Naive thymus-derived CD4-positive, alpha-beta T cell (primary cell): ENCODE data around the gene BANF2. TPM values are rescaled to one million over a fixed set of nuclear protein-coding genes. Genes with fewer than 3 reads are reported as not detected.

Experiments used
- ATAC-seq: fragments of 150-1000 bp; cut with Tn5 transposase; 2 replicates; pipeline ENCODE4 v1.10.0; 2021; ENCODE audit warnings: mild to moderate bottlenecking, moderate library complexity
- CTCF ChIA-PET: fragments of 350-600 bp; sonication (Branson Sonifier 250); formaldehyde crosslinking; loops from one replicate; lab custom pipeline; 2021; ENCODE audit warnings: antibody characterized with exemption; lab: Charles Lee
- POLR2A ChIA-PET: fragments of 350-600 bp; sonication (Branson Sonifier 250); formaldehyde crosslinking; loops from one replicate; lab custom pipeline; 2021; ENCODE audit warnings: antibody characterized with exemption, inconsistent platforms; lab: Charles Lee
- DNase-seq, 9 donors: peaks; one replicate each; pipeline versions ENCODE4 v3.0.0 to v3.0.0-alpha.2; 2020 to 2022; ENCODE audit warnings: mixed read lengths in 1 of 9
- H3K27ac ChIP-seq: one replicate; pipeline ENCODE4 v1.7.0; 2013; ENCODE audit warnings: mild to moderate bottlenecking, low read depth, low read length, moderate library complexity
- H3K27me3 ChIP-seq, 2 donors: one replicate each; pipeline ENCODE4 v1.7.0; 2013; ENCODE audit warnings: low read length in 2 of 2, mild to moderate bottlenecking in 2 of 2, moderate library complexity in 2 of 2; ENCODE audit not compliant: control insufficient read depth in 2 of 2, insufficient read depth in 2 of 2
- H3K36me3 ChIP-seq, 3 experiments: 1 replicate in 2 of 3; 2 replicates in 1 of 3; pipeline ENCODE4 v1.7.0; 2013; ENCODE audit warnings: low read length in 3 of 3, mild to moderate bottlenecking in 3 of 3, moderate library complexity in 1 of 3; ENCODE audit not compliant: insufficient read depth in 3 of 3, control insufficient read depth in 2 of 3
- H3K4me1 ChIP-seq, 2 donors: one replicate each; pipeline ENCODE4 v1.7.0; 2013; ENCODE audit warnings: low read length in 2 of 2, mild to moderate bottlenecking in 2 of 2, moderate library complexity in 1 of 2; ENCODE audit not compliant: control insufficient read depth in 2 of 2, insufficient read depth in 2 of 2
- H3K4me3 ChIP-seq: 2 replicates; pipeline ENCODE4 v1.7.0; 2013; ENCODE audit warnings: mild to moderate bottlenecking, low read length
- H3K9me3 ChIP-seq, 3 experiments: 1 replicate in 2 of 3; 2 replicates in 1 of 3; pipeline ENCODE4 v1.7.0; 2013; ENCODE audit warnings: low read length in 3 of 3; ENCODE audit not compliant: control insufficient read depth in 2 of 3
- H3K27ac Mint-ChIP-seq, 9 donors: one replicate each; pipeline ENCODE4 v1.8.0; 2020 to 2022; ENCODE audit warnings: mixed read lengths in 9 of 9, mild to moderate bottlenecking in 8 of 9, moderate library complexity in 5 of 9, inconsistent platforms in 2 of 9
- H3K27me3 Mint-ChIP-seq, 5 donors: one replicate each; pipeline ENCODE4 v1.8.0; 2021 to 2022; ENCODE audit warnings: mixed read lengths in 5 of 5, mild to moderate bottlenecking in 1 of 5
- H3K36me3 Mint-ChIP-seq, 5 donors: one replicate each; pipeline ENCODE4 v1.8.0; 2020 to 2022; ENCODE audit warnings: mixed read lengths in 5 of 5, mild to moderate bottlenecking in 3 of 5, inconsistent platforms in 1 of 5
- H3K4me1 Mint-ChIP-seq, 7 donors: one replicate each; pipeline ENCODE4 v1.8.0; 2020 to 2022; ENCODE audit warnings: mixed read lengths in 7 of 7, mild to moderate bottlenecking in 3 of 7, inconsistent platforms in 1 of 7
- H3K4me3 Mint-ChIP-seq, 10 donors: one replicate each; pipeline ENCODE4 v1.8.0; 2020 to 2022; ENCODE audit warnings: mild to moderate bottlenecking in 10 of 10, mixed read lengths in 10 of 10, moderate library complexity in 6 of 10, inconsistent platforms in 2 of 10
- H3K9me3 Mint-ChIP-seq, 11 donors: one replicate each; pipeline ENCODE4 v1.8.0; 2020 to 2022; ENCODE audit warnings: mixed read lengths in 11 of 11, mild to moderate bottlenecking in 4 of 11, inconsistent platforms in 1 of 11, moderate library complexity in 1 of 11
- intact Hi-C, 2 donors: fragments of 100-400 bp; cut with micrococcal nuclease; formaldehyde crosslinking; loops; one replicate each; pipeline ENCODE4 v1.15.1; 2023
- polyA plus RNA-seq, 2 donors: library from polyadenylated mRNA; unstranded; fragments of 300-500 nt; fragmentation: Illumina TruSeq; gene quantifications; one replicate each; pipeline ENCODE4 v1.2.3, GENCODE V29; 2021
- total RNA-seq, 6 experiments: library from RNA in 5 of 6; stranded (reverse) in 5 of 6; gene quantifications; 1 replicate in 5 of 6; 2 replicates in 1 of 6; pipeline ENCODE4 v1.2.3 and lab custom pipeline; 2021 to 2026

BANF2 gene
- total and polyA plus RNA-seq, 7 experiments from 2014 or later, result not detected

- ChIA-PET CTCF (no interaction called here), POLR2A (no interaction called here)
- H3K9me3 Mint-ChIP-seq, result no peaks in the 10 kb centered on the region
- H3K4me3 ChIP-seq, result no peak overlapping the region
- peaks cover 8 to 37% (median 19%) of the 10 kb centered on the region in 5 donors for H3K27me3 Mint-ChIP-seq
- intact Hi-C loops, result no loop called here
- DNase-seq (no peak), ATAC-seq (no peak)
- H3K27ac ChIP-seq, result no peak overlapping the region
- H3K4me1 Mint-ChIP-seq, result no peaks in the 10 kb centered on the region
- no peak overlapping the region for H3K27ac Mint-ChIP-seq
- no peak overlapping the region for H3K4me3 Mint-ChIP-seq
- no peaks in the 10 kb centered on the region for H3K9me3 ChIP-seq
- H3K36me3 Mint-ChIP-seq, result no peaks in the 10 kb centered on the region
- H3K4me1 ChIP-seq, result no peaks in the 10 kb centered on the region
- H3K27me3 ChIP-seq, result no peaks in the 10 kb centered on the region
- H3K36me3 ChIP-seq, result no peaks in the 10 kb centered on the region
Observed at GRCh38 chr20:17750722-17751045, 50.9 kb downstream of the BANF2 start.

- Histone ChIP-seq H3K9me3 (no peaks in the 10 kb centered on the region), H3K36me3 (no peaks in the 10 kb centered on the region), H3K27me3 (no peaks in the 10 kb centered on the region), H3K27ac (no peak overlapping the region), H3K4me3 (no peak overlapping the region), H3K4me1 (no peaks in the 10 kb centered on the region)
- Mint-ChIP-seq H3K36me3 (no peaks in the 10 kb centered on the region), H3K4me3 (no peak overlapping the region), H3K4me1 (no peaks in the 10 kb centered on the region), H3K27ac (no peak overlapping the region), H3K9me3 (no peaks in the 10 kb centered on the region), H3K27me3 (peaks cover 8 to 42% (median 17%) of the 10 kb centered on the region in 5 donors)
- DNase-seq (no peak), ATAC-seq (no peak)
- POLR2A ChIA-PET, result no interaction called here
- intact Hi-C loops, result no loop called here
- CTCF ChIA-PET, result interaction anchor here (0.7 kb wide), 1 partner anchor 36 kb away, joined by 4 read pairs; no protein-coding TSS in a partner anchor
Observed at GRCh38 chr20:17751640-17752039, 51.9 kb downstream of the BANF2 start.

GRCh38 chr20:17752459-17752858, 52.7 kb downstream of the BANF2 start:
- DNase-seq, result no peak
- no peak for ATAC-seq
- H3K27me3 Mint-ChIP-seq, result peaks cover 8 to 42% (median 17%) of the 10 kb centered on the region in 5 donors
- intact Hi-C loops, result no loop called here
- Histone ChIP-seq H3K27ac (no peak overlapping the region), H3K36me3 (no peaks in the 10 kb centered on the region), H3K4me3 (no peak overlapping the region), H3K27me3 (no peaks in the 10 kb centered on the region), H3K9me3 (no peaks in the 10 kb centered on the region), H3K4me1 (no peaks in the 10 kb centered on the region)
- H3K4me3 Mint-ChIP-seq, result no peak overlapping the region
- no peaks in the 10 kb centered on the region for H3K4me1 Mint-ChIP-seq
- no peaks in the 10 kb centered on the region for H3K36me3 Mint-ChIP-seq
- POLR2A ChIA-PET, result no interaction called here
- CTCF ChIA-PET, result interaction anchor here (0.7 kb wide), 1 partner anchor 37 kb away, joined by 4 read pairs; no protein-coding TSS in a partner anchor
- no peak overlapping the region for H3K27ac Mint-ChIP-seq
- H3K9me3 Mint-ChIP-seq, result no peaks in the 10 kb centered on the region

GRCh38 chr20:17753516-17753915, 53.8 kb downstream of the BANF2 start:
- ATAC-seq (no peak), DNase-seq (no peak)
- Mint-ChIP-seq H3K27me3 (peaks cover 6 to 42% (median 17%) of the 10 kb centered on the region in 5 donors), H3K36me3 (peaks cover 0 to 6% (median 0%) of the 10 kb centered on the region in 5 donors), H3K27ac (no peak overlapping the region), H3K4me1 (no peaks in the 10 kb centered on the region), H3K9me3 (peaks cover 0 to 8% (median 6%) of the 10 kb centered on the region in 11 donors), H3K4me3 (no peak overlapping the region)
- Histone ChIP-seq H3K4me3 (no peak overlapping the region), H3K27me3 (no peaks in the 10 kb centered on the region), H3K4me1 (no peaks in the 10 kb centered on the region), H3K9me3 (peaks cover 0 to 5% (median 0%) of the 10 kb centered on the region in 3 experiments), H3K27ac (no peak overlapping the region), H3K36me3 (no peaks in the 10 kb centered on the region)
- ChIA-PET POLR2A (interaction anchor here (0.6 kb wide), 1 partner anchor 64 kb away, joined by 3 read pairs; no protein-coding TSS in a partner anchor), CTCF (no interaction called here)
- intact Hi-C loops, result no loop called here

- Histone ChIP-seq H3K9me3 (peaks cover 0 to 5% (median 0%) of the 10 kb centered on the region in 3 experiments), H3K27ac (no peak overlapping the region), H3K36me3 (no peaks in the 10 kb centered on the region), H3K4me3 (no peak overlapping the region), H3K4me1 (no peaks in the 10 kb centered on the region), H3K27me3 (no peaks in the 10 kb centered on the region)
- ChIA-PET CTCF (no interaction called here), POLR2A (no interaction called here)
- ATAC-seq (no peak), DNase-seq (no peak)
- intact Hi-C loops, result no loop called here
- Mint-ChIP-seq H3K27me3 (peaks cover under 1 to 33% (median 17%) of the 10 kb centered on the region in 5 donors), H3K36me3 (peaks cover 0 to 6% (median 0%) of the 10 kb centered on the region in 5 donors), H3K9me3 (peaks cover 0 to 23% (median 8%) of the 10 kb centered on the region in 11 donors), H3K4me1 (no peaks in the 10 kb centered on the region), H3K27ac (no peak overlapping the region), H3K4me3 (no peak overlapping the region)
Observed at GRCh38 chr20:17756529-17756928, 56.8 kb downstream of the BANF2 start.

GRCh38 chr20:17757496-17757895, 57.7 kb downstream of the BANF2 start:
- H3K9me3 Mint-ChIP-seq, result peaks cover 0 to 23% (median 8%) of the 10 kb centered on the region in 11 donors

GRCh38 chr20:17758010-17758409, 58.2 kb downstream of the BANF2 start:
- Histone ChIP-seq H3K27ac (no peak overlapping the region), H3K4me3 (no peak overlapping the region), H3K9me3 (peaks cover 0 to 5% (median 0%) of the 10 kb centered on the region in 3 experiments), H3K36me3 (no peaks in the 10 kb centered on the region), H3K4me1 (no peaks in the 10 kb centered on the region), H3K27me3 (no peaks in the 10 kb centered on the region)
- Mint-ChIP-seq H3K4me1 (peaks cover 0 to 1% (median 0%) of the 10 kb centered on the region in 7 donors), H3K9me3 (peaks cover 0 to 23% (median 8%) of the 10 kb centered on the region in 11 donors), H3K4me3 (peak overlapping the region in 1 of 10 donors; percentile 10), H3K27me3 (peaks cover 0 to 31% (median 17%) of the 10 kb centered on the region in 5 donors), H3K27ac (no peak overlapping the region), H3K36me3 (peaks cover 0 to 6% (median 0%) of the 10 kb centered on the region in 5 donors)
- POLR2A ChIA-PET, result no interaction called here
- DNase-seq (no peak), ATAC-seq (no peak)
- CTCF ChIA-PET, result no interaction called here
- intact Hi-C loops, result no loop called here

More at GRCh38 chr20:17757496-17757895, 57.7 kb downstream of the BANF2 start:
- Mint-ChIP-seq H3K4me3 (no peak overlapping the region), H3K27me3 (peaks cover 0 to 31% (median 17%) of the 10 kb centered on the region in 5 donors), H3K27ac (no peak overlapping the region), H3K36me3 (peaks cover 0 to 6% (median 0%) of the 10 kb centered on the region in 5 donors), H3K4me1 (no peaks in the 10 kb centered on the region)
- peaks cover 0 to 5% (median 0%) of the 10 kb centered on the region in 3 experiments for H3K9me3 ChIP-seq
- POLR2A ChIA-PET, result no interaction called here
- CTCF ChIA-PET, result no interaction called here
- no peak overlapping the region for H3K4me3 ChIP-seq
- DNase-seq (no peak), ATAC-seq (no peak)
- H3K27me3 ChIP-seq, result no peaks in the 10 kb centered on the region
- no peaks in the 10 kb centered on the region for H3K4me1 ChIP-seq
- H3K27ac ChIP-seq, result no peak overlapping the region
- no peaks in the 10 kb centered on the region for H3K36me3 ChIP-seq
- intact Hi-C loops, result no loop called here
